SKM-1 treated with dmso at 0.1 percent for 144 hours (cell line): Measurements from ENCODE around the gene PIAS1.
A peak's percentile ranks its signal among the peaks of the same experiment; 100 is the strongest.
"Not testable (repeated sequence)": the region's sequence is repeated elsewhere in the genome, so short reads cannot be mapped to it uniquely, and the experiment has no call there.

Source experiments
- DNase-seq: peaks from one replicate; lab custom pipeline; 2025; ENCODE audit not compliant: unreplicated experiment; lab: John Stamatoyannopoulos, UW

Gene PIAS1

GRCh38 chr15:68034081-68034480 lies 20.0 kb upstream of the PIAS1 start:
- no peak for DNase-seq

GRCh38 chr15:68034719-68035293 lies 19.3 kb upstream of the PIAS1 start:
- DNase-seq, result no peak

- DNase-seq, result no peak
Observed at GRCh38 chr15:68038246-68038645, 15.9 kb upstream of the PIAS1 start.

- no peak for DNase-seq
Observed at GRCh38 chr15:68040144-68040543, 14.0 kb upstream of the PIAS1 start.

GRCh38 chr15:68042156-68042854 lies 11.8 kb upstream of the PIAS1 start:
- DNase-seq, result no peak

- DNase-seq, result no peak
Observed at GRCh38 chr15:68042855-68043222, 11.3 kb upstream of the PIAS1 start.

DNA sequence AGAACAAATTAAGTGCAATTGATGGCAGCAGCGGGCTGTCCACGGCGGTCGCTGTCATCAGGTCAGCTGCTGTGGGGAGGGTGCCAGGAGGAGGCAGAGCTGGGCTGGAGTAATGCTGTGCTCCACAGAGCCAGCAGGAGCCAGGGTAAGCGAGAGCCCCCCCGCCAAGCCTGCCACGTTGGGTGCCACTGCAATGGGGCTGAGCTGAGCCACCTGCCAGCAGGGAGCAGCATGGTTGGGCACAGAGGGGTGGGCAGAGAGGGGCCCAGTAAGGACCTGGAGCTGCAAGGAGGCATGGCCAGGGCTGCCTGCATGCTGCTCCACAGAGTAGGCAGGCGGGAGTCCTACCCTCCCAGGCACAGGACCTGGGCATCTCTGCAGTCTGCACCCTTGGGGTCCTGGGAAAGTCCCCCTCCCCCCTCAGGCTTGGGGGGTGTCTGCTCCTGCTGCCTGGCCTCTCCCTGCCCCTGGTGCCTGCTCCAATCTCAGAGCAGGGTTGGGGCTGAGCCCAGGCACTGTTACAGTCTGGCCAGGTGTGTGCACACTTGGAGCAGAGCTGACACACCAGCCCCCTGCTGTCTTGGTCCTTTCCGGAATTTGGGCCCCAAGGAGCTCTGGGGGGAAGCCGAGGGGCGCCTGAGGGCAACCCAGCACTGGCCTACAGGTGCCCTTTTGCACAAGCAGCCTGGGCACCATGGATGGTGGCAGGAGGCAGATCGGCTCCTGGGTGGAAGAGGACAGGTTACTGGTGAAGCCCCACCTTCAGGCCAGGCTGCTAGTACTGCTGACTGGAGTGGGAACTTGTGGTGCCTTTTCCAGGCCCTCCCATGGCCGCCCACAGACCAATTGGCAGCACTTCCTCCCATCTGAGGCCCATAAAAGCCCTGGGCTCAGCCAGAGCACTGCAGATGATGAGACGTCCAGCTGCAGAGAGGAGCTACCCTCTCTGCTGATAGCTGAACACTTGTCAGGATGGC lies 8.5 kb upstream of the PIAS1 start:
- no peak for DNase-seq

- no peak for DNase-seq
Observed at GRCh38 chr15:68047826-68048225, 6.3 kb upstream of the PIAS1 start.

DNA sequence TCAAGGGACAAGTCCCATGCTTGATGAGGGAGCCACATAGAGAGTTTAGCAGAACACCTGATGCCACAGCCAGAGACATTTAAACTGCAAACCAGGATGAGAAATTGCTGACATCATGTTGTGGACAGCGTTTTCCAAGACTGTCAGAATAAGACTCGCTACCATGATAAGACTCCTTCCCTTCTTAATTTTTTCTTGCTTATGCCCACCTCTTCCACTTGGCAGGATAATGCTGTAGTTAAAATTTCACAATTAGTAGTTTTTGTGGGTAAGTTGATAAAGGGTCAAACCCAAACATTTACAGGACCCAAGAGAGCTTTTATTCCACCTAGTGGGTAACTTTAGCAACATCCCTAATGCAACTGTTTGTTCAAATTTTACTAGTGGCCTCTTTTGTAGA lies 3.0 kb upstream of the PIAS1 start:
- DNase-seq, result no peak

DNA sequence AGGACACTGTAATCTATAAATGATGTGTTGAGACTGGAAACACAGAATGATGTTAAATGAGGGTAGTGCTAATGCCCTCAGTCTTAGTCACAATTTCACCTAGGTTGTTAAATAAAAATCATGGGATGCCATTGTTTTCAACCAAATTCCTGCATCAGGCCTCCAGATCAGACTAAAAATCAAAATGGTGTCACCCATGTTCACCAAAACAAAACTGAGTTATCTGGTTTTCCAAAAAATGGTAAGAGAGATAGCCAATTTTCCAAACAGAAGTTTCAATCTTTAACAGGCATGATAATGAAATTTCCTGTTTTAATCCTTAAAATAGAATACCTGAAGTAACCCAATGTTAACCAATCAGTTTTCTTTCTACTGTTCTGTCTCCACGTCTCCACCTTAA lies 2.2 kb upstream of the PIAS1 start:
- no peak for DNase-seq

DNA sequence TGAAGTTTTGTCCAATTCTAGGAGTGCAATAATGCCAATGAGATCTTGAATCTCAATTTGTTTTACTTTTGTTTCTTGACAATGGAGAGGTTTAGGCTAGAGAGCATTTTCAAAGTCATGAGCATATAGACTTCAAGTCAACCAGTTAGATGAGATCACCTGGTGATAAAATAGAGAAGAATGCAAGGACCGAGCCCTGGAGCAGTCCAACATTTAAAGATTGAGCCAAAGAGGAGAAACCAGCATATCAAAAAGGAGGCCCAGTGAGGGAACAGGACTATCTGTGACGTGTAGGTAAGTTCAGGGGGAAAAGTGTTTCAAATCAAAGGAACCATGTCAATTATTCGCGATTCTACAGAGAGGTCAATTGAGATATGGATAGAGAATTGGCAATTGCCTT lies 1.7 kb upstream of the PIAS1 start:
- DNase-seq, result no peak

- no peak for DNase-seq
Observed at GRCh38 chr15:68053001-68053400, 1.1 kb upstream of the PIAS1 start.

DNA sequence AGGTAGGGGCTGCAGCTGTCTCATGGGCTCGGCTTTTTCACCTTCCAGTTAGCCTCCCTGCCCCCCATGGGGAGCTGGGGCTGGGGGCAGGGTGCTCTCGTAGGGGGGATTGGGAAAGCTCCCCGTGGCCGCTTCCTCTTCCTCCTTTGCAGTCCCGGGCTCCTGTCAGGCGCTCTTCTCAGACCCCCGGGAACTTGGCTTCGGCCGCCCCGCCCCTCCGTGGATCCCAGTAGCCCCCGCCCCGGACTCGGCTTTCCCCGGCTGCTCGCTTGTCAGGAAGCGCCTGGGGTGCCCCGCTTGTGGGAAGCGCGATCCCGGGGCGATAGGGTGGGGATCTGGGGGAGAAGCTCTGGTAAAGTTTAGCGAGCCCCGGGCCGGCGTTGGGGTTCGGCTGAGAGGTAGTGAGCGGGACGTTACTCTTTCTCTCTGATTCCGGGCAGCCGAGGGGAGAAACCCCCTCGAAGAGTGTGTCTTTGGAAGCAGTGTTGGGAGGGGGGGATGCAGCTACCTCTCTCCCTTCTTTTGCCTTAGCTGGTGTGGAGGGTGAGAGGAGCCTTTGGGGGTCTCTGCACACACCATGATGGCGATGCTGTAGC lies 611 bp downstream of the PIAS1 start:
- DNase-seq, result peak; percentile 57

GRCh38 chr15:68055224-68055705 lies 1.1 kb downstream of the PIAS1 start:
- no peak for DNase-seq

DNA sequence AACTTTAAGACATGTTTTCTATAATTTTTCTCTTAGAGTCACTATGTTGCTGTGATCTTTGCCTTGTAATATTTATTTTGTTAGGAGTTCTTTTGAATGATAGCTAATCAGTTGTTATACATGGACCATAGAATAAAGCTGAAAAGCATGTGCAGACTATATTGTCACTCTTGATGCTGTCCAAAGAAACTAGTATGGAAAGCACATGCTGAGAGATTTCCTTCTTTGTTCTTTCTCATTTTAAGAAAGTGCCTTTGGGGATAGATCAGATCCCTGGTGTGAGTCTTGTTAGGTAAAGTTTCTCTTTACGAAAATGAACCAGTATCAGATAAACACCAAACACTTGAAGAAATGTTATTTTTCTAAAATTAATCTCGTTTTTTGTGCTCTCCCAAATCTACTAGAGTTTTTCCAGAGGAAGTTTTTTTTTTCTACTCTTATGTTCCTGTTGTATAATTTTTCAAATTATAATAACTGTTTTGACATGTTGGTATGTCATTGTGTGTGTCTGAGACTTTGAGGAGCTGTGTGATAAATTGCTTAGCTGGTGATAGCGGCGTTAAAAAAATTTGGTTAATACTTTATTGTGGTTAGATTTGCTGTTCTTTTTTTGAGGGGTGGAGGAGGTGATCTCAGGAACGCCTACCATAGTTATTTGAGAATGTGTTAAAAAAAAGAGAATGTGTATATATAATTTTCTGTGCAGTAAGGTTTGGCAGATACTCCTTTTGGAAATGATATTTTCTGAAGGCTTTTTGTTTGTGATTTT lies 2.2 kb downstream of the PIAS1 start:
- no peak for DNase-seq

DNA sequence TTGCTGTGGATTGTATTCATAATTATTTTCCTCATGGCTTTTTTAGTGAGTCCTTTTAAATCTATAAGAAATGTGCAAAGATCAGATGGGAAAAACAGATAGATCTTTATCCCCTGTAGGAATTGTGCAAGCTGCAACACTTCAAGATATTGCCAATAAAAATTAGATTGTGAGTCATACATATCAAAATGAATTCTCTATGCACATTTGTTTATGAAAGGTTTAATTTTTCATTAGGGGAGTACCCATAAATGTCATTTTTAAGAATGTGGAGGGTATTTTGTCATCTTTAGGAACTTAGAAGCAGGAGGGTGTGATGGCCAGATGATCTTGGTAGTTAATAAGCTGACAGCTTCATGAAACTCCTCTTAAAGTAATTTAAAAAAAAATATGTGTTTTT lies 2.9 kb downstream of the PIAS1 start:
- DNase-seq, result no peak

GRCh38 chr15:68057758-68058157 lies 3.6 kb downstream of the PIAS1 start:
- DNase-seq, result no peak

- not testable (repeated sequence) for DNase-seq
Observed at GRCh38 chr15:68058970-68059369, 4.9 kb downstream of the PIAS1 start.

GRCh38 chr15:68059630-68060029 lies 5.5 kb downstream of the PIAS1 start:
- DNase-seq, result no peak

DNA sequence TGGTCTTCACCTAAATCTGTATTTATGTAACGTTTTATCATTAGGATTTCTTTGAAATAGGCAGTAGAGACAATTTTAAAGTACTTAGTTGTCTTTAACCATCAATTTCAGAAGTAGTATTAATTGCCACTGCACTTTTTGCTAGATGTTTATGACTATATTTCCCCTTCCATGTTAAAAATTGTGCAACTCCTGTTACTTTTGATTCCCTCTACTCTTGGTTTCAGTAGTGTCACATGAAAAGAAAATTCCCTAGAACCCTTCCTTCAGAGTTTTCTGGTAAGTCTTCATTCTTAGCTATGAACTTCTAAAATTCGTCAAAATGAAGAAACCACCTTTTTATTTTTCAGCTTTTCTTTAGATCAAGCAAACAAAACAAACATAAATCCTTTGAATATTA lies 7.1 kb downstream of the PIAS1 start:
- DNase-seq, result no peak

GRCh38 chr15:68061602-68062001 lies 7.5 kb downstream of the PIAS1 start:
- no peak for DNase-seq
